Fibroblast of skin of left biceps (primary cell): Measurements from ENCODE around the gene TIE1.

Experiments used
- DNase-seq, 2 experiments: peaks; one replicate each; pipeline ENCODE4 v3.0.0-alpha.2; 2013; ENCODE audit warnings: low read depth in 2 of 2

TIE1 gene

GRCh38 chr1:43338001-43338400, 37.2 kb downstream of the TIE1 start:
- no peak for DNase-seq

GRCh38 chr1:43339584-43340232, 38.9 kb downstream of the TIE1 start:
- no peak for DNase-seq

- no peak for DNase-seq
Measured at GRCh38 chr1:43340559-43340958, 39.8 kb downstream of the TIE1 start.

- DNase-seq: no peak
Measured at GRCh38 chr1:43344267-43344850, 43.6 kb downstream of the TIE1 start.

GRCh38 chr1:43345120-43345519, 44.3 kb downstream of the TIE1 start:
- no peak for DNase-seq

- DNase-seq: no peak
Measured at GRCh38 chr1:43346636-43347035, 45.9 kb downstream of the TIE1 start.

- no peak for DNase-seq
Measured at GRCh38 chr1:43348343-43348808, 47.6 kb downstream of the TIE1 start.

GRCh38 chr1:43348809-43349593, 48.2 kb downstream of the TIE1 start:
- no peak for DNase-seq

- DNase-seq: peak; percentile 44 to 55
Measured at GRCh38 chr1:43349594-43350306, 49.0 kb downstream of the TIE1 start.

DNA sequence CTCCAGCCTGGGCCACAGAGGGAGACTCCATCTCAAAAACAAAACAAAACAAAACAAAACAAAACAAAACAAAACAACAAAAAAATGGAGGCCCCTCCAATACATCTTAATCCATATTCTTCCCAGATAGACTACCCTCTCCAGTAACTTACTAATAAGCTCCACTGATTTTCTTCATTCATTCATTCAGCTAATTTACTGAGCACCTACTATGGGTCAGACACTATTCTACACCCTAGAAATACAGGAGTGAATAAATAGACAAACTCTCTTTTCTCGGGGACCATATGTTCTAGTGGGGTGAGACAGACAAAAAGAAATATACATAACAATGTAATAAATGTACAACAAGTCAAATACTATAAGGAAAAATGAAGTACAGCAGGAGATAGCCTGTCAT, 50.2 kb downstream of the TIE1 start:
- no peak for DNase-seq

GRCh38 chr1:43351421-43352350, 50.9 kb downstream of the TIE1 start:
- no peak for DNase-seq

DNA sequence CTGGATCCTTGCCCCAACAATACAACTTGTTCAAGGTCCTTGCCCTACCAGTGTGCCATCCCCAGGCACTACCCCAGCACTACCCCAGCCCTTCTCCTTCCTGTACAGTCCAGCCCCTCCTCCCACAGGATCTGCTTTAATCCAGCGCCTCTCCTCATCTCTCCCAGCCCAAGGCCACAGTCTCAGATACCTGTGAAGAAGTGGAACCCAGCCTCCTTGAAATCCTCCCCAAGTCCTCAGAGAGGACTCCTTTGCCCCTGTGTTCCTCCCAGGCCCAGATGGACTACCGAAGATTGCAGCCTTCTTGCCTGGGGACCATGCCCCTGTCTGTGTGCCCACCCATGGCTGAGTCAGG, 51.5 kb downstream of the TIE1 start:
- DNase-seq: no peak

- DNase-seq: no peak
Measured at GRCh38 chr1:43352881-43353280, 52.1 kb downstream of the TIE1 start.

DNA sequence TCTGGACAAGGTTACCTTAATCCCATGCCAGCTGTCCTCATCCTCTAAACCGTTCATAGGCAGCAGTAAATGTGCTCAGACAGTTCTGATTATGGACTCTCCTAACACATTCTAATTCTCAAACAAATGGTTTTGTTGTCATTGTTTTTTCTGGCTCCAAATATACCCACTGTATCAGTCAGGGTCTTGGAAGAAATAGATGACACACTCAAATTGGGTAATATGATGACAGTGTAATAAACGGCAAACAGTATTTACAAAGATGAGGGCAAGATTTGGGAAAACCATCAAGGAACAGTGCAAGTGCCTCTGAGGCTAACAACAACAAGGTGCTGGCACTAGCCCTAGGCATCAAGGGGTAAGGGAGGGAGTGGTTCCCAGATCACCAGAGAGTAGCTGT, 53.7 kb downstream of the TIE1 start:
- DNase-seq: no peak

DNA sequence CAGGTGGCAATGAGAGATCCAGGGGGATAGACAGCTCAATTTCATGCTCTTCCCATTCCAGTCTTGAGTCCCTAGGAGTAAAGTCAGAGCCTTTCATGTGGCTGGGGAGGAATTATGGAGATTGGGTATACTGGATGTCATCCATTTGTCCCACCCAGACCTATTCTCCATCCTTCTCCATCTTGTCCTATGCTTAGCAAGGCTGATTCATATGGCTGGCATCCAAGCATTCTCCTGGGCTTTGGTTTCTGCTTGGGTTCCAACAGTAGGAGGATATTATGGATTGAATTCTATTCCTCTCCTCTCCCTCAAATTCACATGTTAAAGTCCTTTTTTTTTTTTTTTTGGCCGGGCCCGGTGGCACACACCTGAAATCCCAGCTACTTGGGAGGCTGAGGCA, 54.2 kb downstream of the TIE1 start:
- DNase-seq: no peak

DNA sequence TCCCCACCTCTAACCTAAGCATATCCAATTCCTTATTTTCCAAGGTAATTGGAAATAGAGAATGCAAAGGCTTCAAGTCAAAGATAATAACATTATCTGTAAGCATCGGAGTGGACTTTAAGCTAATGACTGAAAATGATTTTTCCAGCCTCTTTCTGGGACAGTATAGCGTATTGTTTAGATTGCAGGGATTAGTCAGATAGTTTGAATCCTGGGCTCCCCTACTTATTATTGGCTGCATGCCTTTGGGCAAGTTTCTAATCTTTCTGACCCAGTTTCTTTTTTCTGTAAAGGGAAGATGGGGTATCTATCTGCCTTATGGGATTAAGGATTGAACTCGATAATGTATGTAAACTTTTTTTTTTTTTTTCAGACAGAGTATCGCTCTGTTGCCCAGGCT, 56.5 kb downstream of the TIE1 start:
- no peak for DNase-seq

DNA sequence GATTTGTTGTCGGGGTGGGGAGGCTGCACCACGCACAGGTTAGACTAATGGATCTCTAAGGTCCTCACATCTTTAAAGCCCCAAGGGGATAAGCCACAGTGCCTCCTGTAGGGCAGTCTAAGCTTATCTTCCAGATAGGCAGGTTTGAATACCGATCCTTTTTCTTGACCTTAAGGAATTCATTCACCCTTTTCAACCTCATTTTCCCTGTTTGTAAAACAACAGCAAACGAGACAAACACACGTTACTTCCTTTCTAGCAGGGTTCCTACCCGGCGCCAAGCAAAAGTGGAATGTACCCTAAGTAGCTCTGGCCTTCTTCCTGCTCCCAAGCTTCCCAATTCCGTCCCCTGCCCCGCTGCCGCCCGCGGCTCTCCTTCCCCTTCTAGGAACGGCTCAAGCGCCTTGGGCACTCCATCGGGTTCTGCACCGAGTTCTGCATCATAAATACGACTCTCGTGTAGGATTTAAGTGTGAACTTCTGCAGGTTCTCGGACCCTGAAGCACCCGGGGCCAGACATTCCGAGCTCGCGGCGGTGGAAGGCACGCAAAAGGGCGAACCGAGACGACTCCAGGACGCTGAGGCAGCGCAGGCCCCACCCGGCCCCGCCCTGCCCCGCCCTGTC, 57.5 kb downstream of the TIE1 start:
- DNase-seq: no peak

DNA sequence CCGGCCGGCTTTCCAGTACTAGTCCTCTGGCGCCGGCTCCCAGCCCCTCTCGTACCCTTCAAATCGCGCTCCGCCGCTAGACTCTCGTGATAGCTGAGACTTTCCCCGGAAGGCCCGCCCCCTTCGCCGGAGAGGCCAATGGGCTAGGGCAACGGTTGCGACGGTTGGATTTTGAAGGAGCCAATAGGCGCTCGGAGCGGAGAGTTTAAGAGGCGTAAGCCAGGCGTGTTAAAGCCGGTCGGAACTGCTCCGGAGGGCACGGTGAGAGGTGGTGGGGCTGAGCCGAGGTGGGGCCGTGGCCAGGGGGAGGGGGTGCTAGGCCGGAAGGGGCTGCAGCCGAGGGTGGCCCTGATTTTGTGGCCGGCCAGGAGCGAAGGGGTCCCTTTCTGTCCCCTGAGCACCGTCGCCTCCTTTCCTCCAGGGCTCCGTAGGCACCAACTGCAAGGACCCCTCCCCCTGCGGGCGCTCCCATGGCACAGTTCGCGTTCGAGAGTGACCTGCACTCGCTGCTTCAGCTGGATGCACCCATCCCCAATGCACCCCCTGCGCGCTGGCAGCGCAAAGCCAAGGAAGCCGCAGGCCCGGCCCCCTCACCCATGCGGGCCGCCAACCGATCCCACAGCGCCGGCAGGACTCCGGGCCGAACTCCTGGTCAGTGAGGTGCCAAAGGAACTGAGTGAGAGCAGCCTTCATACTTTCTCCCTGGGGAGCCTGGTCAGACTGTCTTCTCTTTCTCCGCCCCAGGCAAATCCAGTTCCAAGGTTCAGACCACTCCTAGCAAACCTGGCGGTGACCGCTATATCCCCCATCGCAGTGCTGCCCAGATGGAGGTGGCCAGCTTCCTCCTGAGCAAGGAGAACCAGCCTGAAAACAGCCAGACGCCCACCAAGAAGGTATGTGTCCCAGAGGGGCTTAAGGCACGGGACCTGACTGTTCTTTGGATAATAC, 58.2 kb downstream of the TIE1 start, which contains the start of gene CDC20:
Gene CDC20 (plus strand): TSS at position 236 of the 948 bp plus-strand sequence. CDS start 235 bp downstream, at position 471.
- peak; percentile 80 to 88 for DNase-seq

GRCh38 chr1:43359696-43360095, 58.9 kb downstream of the TIE1 start:
- DNase-seq: no peak

- DNase-seq: no peak
Measured at GRCh38 chr1:43360616-43361015, 59.8 kb downstream of the TIE1 start.
